K562 (cell line): ENCODE measurements around the gene KRTAP4-6. TPM values are rescaled to one million over a fixed set of nuclear protein-coding genes. Genes with fewer than 3 reads are reported as not detected.
"Not testable (repeated sequence)": the region's sequence is repeated elsewhere in the genome, so short reads cannot be mapped to it uniquely, and the experiment has no call there.

ENCODE experiments used
- ATAC-seq: fragments of 200-7000 bp; cut with Tn5 transposase; 3 replicates; pipeline ENCODE4 v1.9.1; 2020; ENCODE audit warnings: moderate library complexity
- BruUV-seq: library from RNA; stranded (reverse); fragments of 400-500 nt; replicated peaks from 2 replicates; lab custom pipeline; 2021; lab: Mats Ljungman, UMichigan
- CTCF ChIA-PET: fragments of 300-600 bp; formaldehyde crosslinking; extraction: SDS; loops from one replicate; lab custom pipeline; 2021; ENCODE audit warnings: low intra/inter-chr PET ratio; lab: Yijun Ruan, JAX
- POLR2A ChIA-PET: fragments of 300-600, 350-650 bp; sonication (Branson Sonifier 250); formaldehyde crosslinking; extraction: SDS; loops from one replicate; lab custom pipeline; 2021; ENCODE audit warnings: antibody characterized with exemption, inconsistent platforms; lab: Yijun Ruan, JAX
- DNase-seq, 4 experiments: peaks; one replicate each; pipeline versions ENCODE4 v3.0.0 to v3.0.0-alpha.2; 2011 to 2018; ENCODE audit warnings: low spot score in 3 of 4, mixed read lengths in 3 of 4; ENCODE audit errors: extremely low read depth in 1 of 4
- FAIRE-seq: peaks from 2 replicates; lab custom pipeline; 2011; peaks lifted over from hg19 to GRCh38; lab: Jason Lieb, UNC
- H2AFZ ChIP-seq: 2 replicates; pipeline ENCODE4 v1.6.0; 2011; ENCODE audit warnings: low read depth, low read length, control low read depth, inconsistent platforms
- H3K27ac ChIP-seq: fragments of 200-600 bp; 3 replicates; pipeline ENCODE4 v1.8.0; 2011; ENCODE audit warnings: low read depth, mild to moderate bottlenecking, control low read depth, inconsistent platforms, low read length, moderate library complexity, mixed read lengths; ENCODE audit errors: extremely low read depth
- H3K27me3 ChIP-seq, 2 experiments: fragments of 300-600 bp in 1 of 2; 2 replicates in 1 of 2; 3 replicates in 1 of 2; pipeline versions ENCODE4 v1.6.0 to v1.8.0; 2011; ENCODE audit warnings: inconsistent platforms in 2 of 2, low read length in 2 of 2, mild to moderate bottlenecking in 1 of 2, mixed read lengths in 1 of 2, moderate library complexity in 1 of 2; ENCODE audit not compliant: control insufficient read depth in 2 of 2, insufficient read depth in 2 of 2
- H3K36me3 ChIP-seq: fragments of 300-600 bp; 3 replicates; pipeline ENCODE4 v1.8.0; 2011; ENCODE audit warnings: mild to moderate bottlenecking, low read length, inconsistent platforms; ENCODE audit not compliant: control insufficient read depth, insufficient read depth
- H3K4me1 ChIP-seq, 2 experiments: fragments of 200-600 bp in 1 of 2; replicated peaks in 1 of 2; 2 replicates in 1 of 2; 3 replicates in 1 of 2; pipeline versions ENCODE4 v1.5.1 to v1.8.0; 2011; ENCODE audit warnings: inconsistent platforms in 2 of 2, low read length in 2 of 2, mild to moderate bottlenecking in 1 of 2, mixed read lengths in 1 of 2, moderate library complexity in 1 of 2; ENCODE audit not compliant: control insufficient read depth in 2 of 2, insufficient read depth in 2 of 2
- H3K4me2 ChIP-seq: 2 replicates; pipeline ENCODE4 v1.6.1; 2011; ENCODE audit warnings: low read length, control low read depth, inconsistent platforms, mixed read lengths; ENCODE audit not compliant: insufficient read depth
- H3K4me3 ChIP-seq: fragments of 200-600 bp; sonication (generic), shearing (Covaris generic); 2 replicates; pipeline ENCODE4 v1.5.1; 2016; ENCODE audit warnings: control low read depth, inconsistent platforms
- H3K79me2 ChIP-seq: fragments of 200-600 bp; 3 replicates; pipeline ENCODE4 v1.8.0; 2011; ENCODE audit warnings: low read length, inconsistent platforms; ENCODE audit not compliant: control insufficient read depth, insufficient read depth
- H3K9ac ChIP-seq, 2 experiments: 2 replicates each; pipeline versions ENCODE4 v1.6.0 to v1.6.1; 2011; ENCODE audit warnings: low read depth in 2 of 2, low read length in 2 of 2, control low read depth in 1 of 2, inconsistent platforms in 1 of 2, mild to moderate bottlenecking in 1 of 2, mixed read lengths in 1 of 2; ENCODE audit not compliant: insufficient read depth in 1 of 2
- H3K9me1 ChIP-seq: one replicate; pipeline ENCODE4 v1.6.0; 2011; ENCODE audit warnings: inconsistent platforms, mild to moderate bottlenecking, low read length, moderate library complexity; ENCODE audit not compliant: control insufficient read depth, insufficient read depth
- H3K9me3 ChIP-seq: replicated peaks from 2 replicates; pipeline ENCODE4 v1.5.1; 2011; ENCODE audit warnings: low read depth, low read length, inconsistent platforms; ENCODE audit not compliant: control insufficient read depth, insufficient read depth
- H4K20me1 ChIP-seq: replicated peaks from 2 replicates; pipeline ENCODE4 v1.6.1; 2011; ENCODE audit warnings: low read length, inconsistent platforms, mixed read lengths; ENCODE audit not compliant: control insufficient read depth, insufficient read depth
- BCL6 ChIP-seq: fragments of 250-450 bp; sonication (Bioruptor Pico); IDR thresholded peaks from 2 replicates; pipeline ENCODE4 v1.4.0; 2020
- HNRNPK ChIP-seq: fragments of 200-400 bp; formaldehyde crosslinking; IDR thresholded peaks from one replicate; pipeline ENCODE4 v1.6.1; 2018; ENCODE audit warnings: mild to moderate bottlenecking, low read depth, low read length; ENCODE audit not compliant: poor library complexity, severe bottlenecking
- NRF1 ChIP-seq, 2 experiments: fragments of 450-650 bp; IDR thresholded peaks in 1 of 2; conservative IDR thresholded peaks in 1 of 2; 2 replicates each; pipeline ENCODE4 v1.6.1; 2014; ENCODE audit warnings: mild to moderate bottlenecking in 2 of 2
- RFX5 ChIP-seq: IDR thresholded peaks from 2 replicates; pipeline ENCODE4 v1.6.1; 2011; ENCODE audit warnings: low read depth, mild to moderate bottlenecking, improper control_type of control experiment, low read length
- SNIP1 ChIP-seq: fragments of 450-650 bp; IDR thresholded peaks from 2 replicates; pipeline ENCODE4 v1.7.1; 2017; ENCODE audit warnings: low read depth, mild to moderate bottlenecking
- ZBTB26 ChIP-seq: fragments of 450-650 bp; formaldehyde crosslinking; IDR thresholded peaks from 2 replicates; pipeline ENCODE4 v1.4.0; 2022; ENCODE audit warnings: missing genetic modification characterization
- ZMIZ1 ChIP-seq, 2 experiments: fragments of 150-350 bp in 1 of 2; IDR thresholded peaks; 2 replicates each; pipeline ENCODE4 v1.6.1; 2012 to 2016; ENCODE audit warnings: low read depth in 2 of 2, low read length in 2 of 2, mild to moderate bottlenecking in 1 of 2, moderate library complexity in 1 of 2
- ZNF24 ChIP-seq: fragments of 450-650 bp; IDR thresholded peaks from 2 replicates; pipeline ENCODE4 v1.6.1; 2016
- WGBS: fragments of 100-300 bp; shearing (Covaris generic); methylation state at CpG from one replicate; pipeline ENCODE4 v1.1.6; 2016; ENCODE audit warnings: low coverage, mixed read lengths; ENCODE audit not compliant: insufficient coverage; ENCODE audit errors: missing lambda C conversion rate; 5-methylcytosine and 5-hydroxymethylcytosine counted together
- in situ Hi-C: fragments of 300-500 bp; cut with MboI; formaldehyde crosslinking; loops from 4 replicates; pipeline ENCODE4 v1.15.0; 2018; ENCODE audit warnings: inconsistent platforms, mixed read lengths
- intact Hi-C: fragments of 100-400 bp; cut with micrococcal nuclease; formaldehyde crosslinking; loops from 2 replicates; pipeline ENCODE4 v1.14.2; 2022
- polyA plus RNA-seq, 8 experiments: library from polyadenylated mRNA; depleted of rRNA in 4 of 8; stranded (reverse) in 5 of 8; unstranded in 3 of 8; fragments of >200 nt; fragmentation: Nextera tagmentation in 2 of 8; fragmentation: Illumina TruSeq in 1 of 8; extraction: Ambion mirVana in 2 of 8; extraction: Trizol in 1 of 8; gene quantifications; 2 replicates each; pipeline versions ENCODE4 v1.2.1 to v1.2.3, GENCODE V29; 2011 to 2014; ENCODE audit warnings: inconsistent platforms in 1 of 8, missing spikeins in 1 of 8
- total RNA-seq, 7 experiments: library from RNA; depleted of rRNA in 6 of 7; stranded (reverse); fragments of >200 nt in 6 of 7; fragmentation: Illumina TruSeq in 2 of 7; extraction: Trizol in 2 of 7; gene quantifications; 2 replicates each; pipeline versions ENCODE4 v1.2.1 to v1.2.3, GENCODE V29; 2011 to 2021; ENCODE audit warnings: low replicate concordance in 1 of 7

The KRTAP4-6 gene
- total and polyA plus RNA-seq, 9 of the 15 experiments (the other 6 are each of a cell fraction or from before 2014, with no cell fraction given) = not detected

GRCh38 chr17:41148971-41149651, 8.8 kb upstream of the KRTAP4-6 start:
- H2AFZ ChIP-seq, H3K4me2 ChIP-seq, in situ Hi-C loops, CTCF ChIA-PET, H3K27me3 ChIP-seq, H3K36me3 ChIP-seq, ATAC-seq, POLR2A ChIA-PET, DNase-seq, BruUV-seq, H4K20me1 ChIP-seq, FAIRE-seq, H3K27ac ChIP-seq, H3K9me3 ChIP-seq, intact Hi-C loops, H3K9me1 ChIP-seq, H3K9ac ChIP-seq, H3K4me1 ChIP-seq, H3K79me2 ChIP-seq, H3K4me3 ChIP-seq: not testable (repeated sequence)
- 0% methylated on average over 9 of the region's 10 CpGs for WGBS

- intact Hi-C loops (no loop called here), in situ Hi-C loops (no loop called here)
- H3K27me3 ChIP-seq = no peaks in the 10 kb centered on the region
- H2AFZ ChIP-seq = no peak overlapping the region
- CTCF ChIA-PET = no interaction called here
- no peak overlapping the region for H3K27ac ChIP-seq
- no peaks in the 10 kb centered on the region for H3K9me3 ChIP-seq
- TF ChIP-seq SNIP1 = no peak
- peak; percentile 39 for TF ChIP-seq HNRNPK
- no peak for TF ChIP-seq ZMIZ1 (IDR thresholded peaks at IDR 0.05; ENCODE audit: low read depth in 2 of 2, low read length in 2 of 2)
- no peak for TF ChIP-seq ZNF24
- TF ChIP-seq BCL6 = no peak
- no peak for TF ChIP-seq RFX5
- no peak for TF ChIP-seq ZBTB26 (CRISPR knock-in tag)
- no peak for TF ChIP-seq NRF1 (conservative IDR thresholded peaks at IDR 0.05 in 1 of 2, IDR thresholded peaks at IDR 0.05 in 1 of 2)
- no peak overlapping the region for H3K9ac ChIP-seq
- DNase-seq (no peak), ATAC-seq (no peak), FAIRE-seq (no peak)
- H4K20me1 ChIP-seq = no peaks in the 10 kb centered on the region
- H3K4me3 ChIP-seq = no peak overlapping the region
- POLR2A ChIA-PET = no interaction called here
- H3K79me2 ChIP-seq = no peaks in the 10 kb centered on the region
- H3K4me2 ChIP-seq = no peak overlapping the region
- WGBS = 4% methylated on average over 2 of the region's 2 CpGs
- BruUV-seq = no TSS peak
- no peaks in the 10 kb centered on the region for H3K9me1 ChIP-seq
- no peaks in the 10 kb centered on the region for H3K4me1 ChIP-seq
- no peaks in the 10 kb centered on the region for H3K36me3 ChIP-seq
Observed at GRCh38 chr17:41147531-41148204, 7.3 kb upstream of the KRTAP4-6 start.
